H1 (cell line): ENCODE results near the gene NFE2L2.

Source experiments
- EZH2 ChIP-seq: fragments of 200-600 bp; sonication (generic); IDR thresholded peaks from 2 replicates; pipeline ENCODE4 v1.7.1; 2012; ENCODE audit warnings: low read depth, mild to moderate bottlenecking, moderate library complexity, low read length, inconsistent platforms; ENCODE audit not compliant: severe bottlenecking
- GABPA ChIP-seq: IDR thresholded peaks from 2 replicates; pipeline ENCODE4 v1.6.1; 2011; ENCODE audit warnings: mild to moderate bottlenecking, low read length, moderate library complexity, borderline replicate concordance; ENCODE audit not compliant: insufficient read depth
- POLR2A ChIP-seq, 2 experiments: IDR thresholded peaks; 1 replicate in 1 of 2; 2 replicates in 1 of 2; pipeline ENCODE4 v1.6.1; 2011; ENCODE audit warnings: low read depth in 2 of 2, low read length in 2 of 2, mild to moderate bottlenecking in 2 of 2; ENCODE audit errors: control extremely low read depth in 1 of 2
- POLR2AphosphoS5 ChIP-seq: IDR thresholded peaks from 2 replicates; pipeline ENCODE4 v1.6.1; 2011; ENCODE audit warnings: low read depth, low read length
- RBBP5 ChIP-seq: IDR thresholded peaks from 2 replicates; pipeline ENCODE4 v1.7.1; 2012; ENCODE audit warnings: low read depth, mild to moderate bottlenecking, inconsistent platforms, low read length, moderate library complexity, borderline replicate concordance
- TAF1 ChIP-seq: IDR thresholded peaks from 2 replicates; pipeline ENCODE4 v1.6.1; 2011; ENCODE audit warnings: mild to moderate bottlenecking, low read depth, low read length
- TF ChIP-seq, protein P1 (sequence below): IDR thresholded peaks from 2 replicates; pipeline ENCODE4 v1.6.1; 2011; ENCODE audit warnings: low read depth, mild to moderate bottlenecking, low read length; ENCODE audit not compliant: insufficient read depth

- peak in 1 of 2 experiments; percentile 72; a peak in 2 of 3 replicates for TF ChIP-seq POLR2A (IDR thresholded peaks at IDR 0.05; ENCODE audit: control extremely low read depth in 1 of 2, low read depth in 2 of 2, low read length in 2 of 2)
- TF ChIP-seq EZH2: no peak
- TF ChIP-seq GABPA: no peak
- TF ChIP-seq, protein P1, sequence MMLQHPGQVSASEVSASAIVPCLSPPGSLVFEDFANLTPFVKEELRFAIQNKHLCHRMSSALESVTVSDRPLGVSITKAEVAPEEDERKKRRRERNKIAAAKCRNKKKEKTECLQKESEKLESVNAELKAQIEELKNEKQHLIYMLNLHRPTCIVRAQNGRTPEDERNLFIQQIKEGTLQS: no peak
- TF ChIP-seq RBBP5: 0 out of 2 replicates have a peak, but pooled peaks have one; percentile 52
- no peak; the same call in none of the 2 replicates for TF ChIP-seq POLR2AphosphoS5
- no peak for TF ChIP-seq TAF1
Observed at GRCh38 chr2:177264693-177265587, at the start of gene NFE2L2.
